Measurements from ENCODE around the gene MKKS. TPM values are rescaled to one million over a fixed set of nuclear protein-coding genes. Genes with fewer than 3 reads are reported as not detected.

Gene MKKS
- total RNA-seq, 1 experiment from 2014 or later, result 20.9 TPM

GRCh38 chr20:10370091-10370887, 63.7 kb downstream of the MKKS start:
- Mint-ChIP-seq H3K4me1 (peaks cover 8% of the 10 kb centered on the region), H3K4me3 (no peak overlapping the region), H3K9me3 (peaks cover 20% of the 10 kb centered on the region), H3K27me3 (ENCODE audit: low read depth) (no peaks in the 10 kb centered on the region), H3K36me3 (peaks cover 15% of the 10 kb centered on the region), H3K27ac (no peak overlapping the region)
- POLR2A ChIA-PET, result no interaction called here
- ATAC-seq (no peak), DNase-seq (ENCODE audit: low spot score) (no peak)
- no peak for TF ChIP-seq ATF2 (CRISPR knock-in tag; IDR thresholded peaks at IDR 0.05; ENCODE audit: borderline replicate concordance, low read depth)
- peak; percentile 52; the same call in 1 of the 2 replicates for TF ChIP-seq GABPB1 (CRISPR knock-in tag; IDR thresholded peaks at IDR 0.05)
- no peak for TF ChIP-seq ZNF121 (CRISPR knock-in tag; IDR thresholded peaks at IDR 0.05)
- TF ChIP-seq PREB (CRISPR knock-in tag; IDR thresholded peaks at IDR 0.05; ENCODE audit: borderline replicate concordance), result 0 out of 2 replicates have a peak, but pooled peaks have one; percentile 16
- CTCF ChIA-PET, result interaction anchor here (0.5 kb wide), 1 partner anchor 8 kb away, joined by 3 read pairs; no protein-coding TSS in a partner anchor

- Mint-ChIP-seq H3K27ac (no peak overlapping the region), H3K4me3 (no peak overlapping the region), H3K36me3 (peaks cover 12% of the 10 kb centered on the region), H3K27me3 (ENCODE audit: low read depth) (no peaks in the 10 kb centered on the region), H3K9me3 (peaks cover 15% of the 10 kb centered on the region), H3K4me1 (peaks cover 8% of the 10 kb centered on the region)
- ATAC-seq (no peak), DNase-seq (ENCODE audit: low spot score) (no peak)
- no peak for TF ChIP-seq TEAD4 (CRISPR knock-in tag; IDR thresholded peaks at IDR 0.05)
- no peak for TF ChIP-seq HMGA2 (CRISPR knock-in tag; IDR thresholded peaks at IDR 0.05)
- no peak for TF ChIP-seq ELF4 (CRISPR knock-in tag; IDR thresholded peaks at IDR 0.05; ENCODE audit: low read depth)
- no peak for TF ChIP-seq AR (CRISPR knock-in tag; IDR thresholded peaks at IDR 0.05)
- TF ChIP-seq NFE2L1 (CRISPR knock-in tag; IDR thresholded peaks at IDR 0.05), result no peak
- ChIA-PET POLR2A (no interaction called here), CTCF (no interaction called here)
Observed at GRCh38 chr20:10369723-10370090, 64.3 kb downstream of the MKKS start.

- POLR2A ChIA-PET, result no interaction called here
- TF ChIP-seq SMAD3 (CRISPR knock-in tag; IDR thresholded peaks at IDR 0.05; ENCODE audit: borderline replicate concordance) (no peak), GABPB1 (CRISPR knock-in tag; IDR thresholded peaks at IDR 0.05) (0 out of 2 replicates have a peak, but pooled peaks have one; percentile 8)
- H3K9me3 Mint-ChIP-seq, result peaks cover 7% of the 10 kb centered on the region
- ATAC-seq (no peak), DNase-seq (ENCODE audit: low spot score) (no peak)
- H3K27ac Mint-ChIP-seq, result no peak overlapping the region
- peaks cover 6% of the 10 kb centered on the region for H3K36me3 Mint-ChIP-seq
- H3K27me3 Mint-ChIP-seq (ENCODE audit: low read depth), result no peaks in the 10 kb centered on the region
- H3K4me3 Mint-ChIP-seq, result no peak overlapping the region
- CTCF ChIA-PET, result no interaction called here
- peaks cover 8% of the 10 kb centered on the region for H3K4me1 Mint-ChIP-seq
Observed at GRCh38 chr20:10368702-10369041, 65.3 kb downstream of the MKKS start.

- Mint-ChIP-seq H3K27ac (no peak overlapping the region), H3K27me3 (ENCODE audit: low read depth) (no peaks in the 10 kb centered on the region), H3K9me3 (peaks cover 5% of the 10 kb centered on the region), H3K36me3 (peaks cover under 1% of the 10 kb centered on the region), H3K4me3 (no peak overlapping the region), H3K4me1 (peaks cover 8% of the 10 kb centered on the region)
- no peak for DNase-seq (ENCODE audit: low spot score)
- TF ChIP-seq GABPB1 (CRISPR knock-in tag; IDR thresholded peaks at IDR 0.05) (0 out of 2 replicates have a peak, but pooled peaks have one; percentile 25), TEAD4 (CRISPR knock-in tag; IDR thresholded peaks at IDR 0.05) (no peak)
- ChIA-PET CTCF (interaction anchor here (0.7 kb wide), 1 partner anchor 10 kb away, joined by 3 read pairs; no protein-coding TSS in a partner anchor), POLR2A (no interaction called here)
- ATAC-seq, result no peak
Observed at GRCh38 chr20:10367943-10368701, 65.9 kb downstream of the MKKS start.

Data from WTC11 (cell line).